Astrocyte (in vitro differentiated cells and primary cell): ENCODE measurements around the gene DLL1. TPM values are rescaled to one million over a fixed set of nuclear protein-coding genes. Genes with fewer than 3 reads are reported as not detected.

Experiments
- DNase-seq: peaks from one replicate; pipeline ENCODE4 v3.0.0-alpha.2; 2010; ENCODE audit warnings: low read depth
- FAIRE-seq: peaks from 2 replicates; lab custom pipeline; 2011; peaks lifted over from hg19 to GRCh38; lab: Jason Lieb, UNC
- H2AFZ ChIP-seq: 2 replicates; pipeline ENCODE4 v1.6.0; 2012; ENCODE audit warnings: low read depth, low read length, inconsistent platforms
- H3K27ac ChIP-seq: 2 replicates; pipeline ENCODE4 v1.5.1; 2011; ENCODE audit warnings: low read depth, low read length, inconsistent platforms
- H3K27me3 ChIP-seq: 2 replicates; pipeline ENCODE4 v1.6.0; 2011; ENCODE audit warnings: low read length, inconsistent platforms; ENCODE audit not compliant: insufficient read depth
- H3K36me3 ChIP-seq: 2 replicates; pipeline ENCODE4 v1.5.1; 2011; ENCODE audit warnings: low read length, inconsistent platforms; ENCODE audit not compliant: insufficient read depth
- H3K4me1 ChIP-seq: 2 replicates; pipeline ENCODE4 v1.5.1; 2011; ENCODE audit warnings: low read length, inconsistent platforms; ENCODE audit not compliant: insufficient read depth
- H3K4me2 ChIP-seq: 2 replicates; pipeline ENCODE4 v1.6.0; 2012; ENCODE audit warnings: low read length, inconsistent platforms
- H3K4me3 ChIP-seq: 2 replicates; pipeline ENCODE4 v1.5.1; 2011; ENCODE audit warnings: low read depth, mild to moderate bottlenecking, low read length, inconsistent platforms; ENCODE audit not compliant: insufficient read depth
- H3K79me2 ChIP-seq: 2 replicates; pipeline ENCODE4 v1.6.0; 2012; ENCODE audit warnings: mild to moderate bottlenecking, low read length, inconsistent platforms; ENCODE audit not compliant: insufficient read depth
- H3K9ac ChIP-seq: 2 replicates; pipeline ENCODE4 v1.6.0; 2012; ENCODE audit warnings: mild to moderate bottlenecking, low read length, inconsistent platforms
- H3K9me3 ChIP-seq: 2 replicates; pipeline ENCODE4 v1.5.1; 2012; ENCODE audit warnings: low read depth, mild to moderate bottlenecking, low read length, inconsistent platforms; ENCODE audit not compliant: insufficient read depth
- H4K20me1 ChIP-seq: 2 replicates; pipeline ENCODE4 v1.6.0; 2012; ENCODE audit warnings: low read length, inconsistent platforms; ENCODE audit not compliant: insufficient read depth
- H3K27ac Mint-ChIP-seq: one replicate; pipeline ENCODE4 v1.8.0; 2021; ENCODE audit warnings: mild to moderate bottlenecking, mixed read lengths; ENCODE audit not compliant: unreplicated experiment
- H3K27me3 Mint-ChIP-seq: one replicate; pipeline ENCODE4 v1.8.0; 2021; ENCODE audit warnings: low read depth, mixed read lengths; ENCODE audit not compliant: unreplicated experiment
- H3K36me3 Mint-ChIP-seq: one replicate; pipeline ENCODE4 v1.8.0; 2021; ENCODE audit warnings: low read depth, mixed read lengths; ENCODE audit not compliant: unreplicated experiment
- H3K4me1 Mint-ChIP-seq: one replicate; pipeline ENCODE4 v1.8.0; 2021; ENCODE audit warnings: low read depth, mixed read lengths; ENCODE audit not compliant: unreplicated experiment
- H3K4me3 Mint-ChIP-seq: one replicate; pipeline ENCODE4 v1.8.0; 2021; ENCODE audit warnings: mild to moderate bottlenecking, moderate library complexity, mixed read lengths; ENCODE audit not compliant: unreplicated experiment
- H3K9me3 Mint-ChIP-seq: one replicate; pipeline ENCODE4 v1.8.0; 2021; ENCODE audit warnings: mild to moderate bottlenecking, mixed read lengths; ENCODE audit not compliant: unreplicated experiment
- EZH2 ChIP-seq: IDR thresholded peaks from 2 replicates; pipeline ENCODE4 v1.6.1; 2012; ENCODE audit warnings: mild to moderate bottlenecking, low read length, inconsistent platforms; ENCODE audit not compliant: insufficient read depth
- total RNA-seq: library from RNA; stranded (reverse); gene quantifications from 2 replicates; pipeline ENCODE4 v1.2.1, GENCODE V29; 2021
- TF ChIP-seq, protein P1 (sequence below): IDR thresholded peaks from 2 replicates; pipeline ENCODE4 v1.5.1; 2011; ENCODE audit warnings: low read depth, mild to moderate bottlenecking, inconsistent platforms, low read length, moderate library complexity; ENCODE audit not compliant: insufficient read depth

Gene DLL1
- total RNA-seq, 1 donor from 2014 or later, result 1.6 TPM

GRCh38 chr6:170296746-170297575 is 6.1 kb upstream of the DLL1 start:
- Histone ChIP-seq H3K4me1 (peaks cover 9% of the 10 kb centered on the region), H3K4me2 (peak overlapping the region; percentile 86), H3K9ac (no peak overlapping the region), H3K36me3 (no peaks in the 10 kb centered on the region), H3K9me3 (no peaks in the 10 kb centered on the region), H4K20me1 (peaks cover 20% of the 10 kb centered on the region), H3K4me3 (no peak overlapping the region), H2AFZ (no peak overlapping the region), H3K27me3 (peaks cover 70% of the 10 kb centered on the region), H3K79me2 (no peaks in the 10 kb centered on the region), H3K27ac (no peak overlapping the region)
- Mint-ChIP-seq H3K27ac (no peak overlapping the region), H3K27me3 (peaks cover 50% of the 10 kb centered on the region), H3K36me3 (peaks cover 6% of the 10 kb centered on the region), H3K4me3 (no peak overlapping the region), H3K4me1 (peaks cover 5% of the 10 kb centered on the region), H3K9me3 (peaks cover 16% of the 10 kb centered on the region)
- FAIRE-seq, result no peak
- TF ChIP-seq, protein P1, sequence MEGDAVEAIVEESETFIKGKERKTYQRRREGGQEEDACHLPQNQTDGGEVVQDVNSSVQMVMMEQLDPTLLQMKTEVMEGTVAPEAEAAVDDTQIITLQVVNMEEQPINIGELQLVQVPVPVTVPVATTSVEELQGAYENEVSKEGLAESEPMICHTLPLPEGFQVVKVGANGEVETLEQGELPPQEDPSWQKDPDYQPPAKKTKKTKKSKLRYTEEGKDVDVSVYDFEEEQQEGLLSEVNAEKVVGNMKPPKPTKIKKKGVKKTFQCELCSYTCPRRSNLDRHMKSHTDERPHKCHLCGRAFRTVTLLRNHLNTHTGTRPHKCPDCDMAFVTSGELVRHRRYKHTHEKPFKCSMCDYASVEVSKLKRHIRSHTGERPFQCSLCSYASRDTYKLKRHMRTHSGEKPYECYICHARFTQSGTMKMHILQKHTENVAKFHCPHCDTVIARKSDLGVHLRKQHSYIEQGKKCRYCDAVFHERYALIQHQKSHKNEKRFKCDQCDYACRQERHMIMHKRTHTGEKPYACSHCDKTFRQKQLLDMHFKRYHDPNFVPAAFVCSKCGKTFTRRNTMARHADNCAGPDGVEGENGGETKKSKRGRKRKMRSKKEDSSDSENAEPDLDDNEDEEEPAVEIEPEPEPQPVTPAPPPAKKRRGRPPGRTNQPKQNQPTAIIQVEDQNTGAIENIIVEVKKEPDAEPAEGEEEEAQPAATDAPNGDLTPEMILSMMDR, result no peak
- peak; percentile 56 for TF ChIP-seq EZH2
- no peak for DNase-seq

- H3K4me1 ChIP-seq, result peaks cover 9% of the 10 kb centered on the region
- H3K4me2 ChIP-seq, result peak overlapping the region; percentile 86
- H2AFZ ChIP-seq, result no peak overlapping the region
These were observed 5.5 kb upstream of the DLL1 start for GRCh38 chr6:170296423-170296745.

More at GRCh38 chr6:170296423-170296745, 5.5 kb upstream of the DLL1 start:
- Mint-ChIP-seq H3K4me1 (peaks cover 5% of the 10 kb centered on the region), H3K27me3 (peaks cover 53% of the 10 kb centered on the region), H3K4me3 (no peak overlapping the region), H3K9me3 (peaks cover 11% of the 10 kb centered on the region), H3K36me3 (peaks cover 3% of the 10 kb centered on the region), H3K27ac (no peak overlapping the region)
- peak; percentile 82 for TF ChIP-seq EZH2
- TF ChIP-seq, protein P1, result no peak
- H3K27ac ChIP-seq, result no peak overlapping the region
- H3K9ac ChIP-seq, result no peak overlapping the region
- H4K20me1 ChIP-seq, result peaks cover 22% of the 10 kb centered on the region
- DNase-seq (no peak), FAIRE-seq (no peak)
- peaks cover 74% of the 10 kb centered on the region for H3K27me3 ChIP-seq
- H3K4me3 ChIP-seq, result no peak overlapping the region
- no peaks in the 10 kb centered on the region for H3K9me3 ChIP-seq
- H3K36me3 ChIP-seq, result no peaks in the 10 kb centered on the region
- H3K79me2 ChIP-seq, result no peaks in the 10 kb centered on the region
